ENCODE data around the gene FAM222A. TPM values are rescaled to one million over a fixed set of nuclear protein-coding genes. Genes with fewer than 3 reads are reported as not detected.
A peak's percentile ranks its signal among the peaks of the same experiment; 100 is the strongest.

The FAM222A gene
- total RNA-seq, 1 experiment from 2014 or later: 1.6 TPM

DNA sequence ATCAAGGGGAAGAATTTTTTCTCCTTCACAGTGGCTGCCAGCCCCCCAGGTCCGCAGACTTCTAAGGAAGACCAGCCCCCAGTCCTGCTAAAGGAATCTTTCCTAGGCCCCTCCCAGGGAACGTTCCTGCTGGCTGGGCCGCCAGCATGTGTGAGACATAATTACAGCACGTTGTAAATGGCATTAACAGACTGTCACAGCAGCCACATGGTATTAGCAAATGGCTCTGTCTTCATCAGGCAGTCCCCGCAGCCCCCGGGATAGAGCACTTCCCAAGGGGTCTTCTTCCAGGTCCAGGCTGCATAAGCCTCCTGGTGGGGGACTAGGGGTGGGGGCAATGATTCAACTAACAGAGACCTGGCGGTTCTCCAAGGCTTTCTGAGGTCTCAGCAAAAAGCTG, 34.9 kb upstream of the FAM222A start:
- no peak for DNase-seq (ENCODE audit: low spot score)
- ChIA-PET POLR2A (interaction anchor here (0.6 kb wide), 1 partner anchor 12 kb away, joined by 8 read pairs; no protein-coding TSS in a partner anchor), CTCF (interaction anchor here (1.1 to 1.6 kb wide), 2 partner anchors 40 to 166 kb away, joined by 4 to 6 read pairs; no protein-coding TSS in a partner anchor)
- H3K4me3 Mint-ChIP-seq: no peak overlapping the region
- H3K27ac Mint-ChIP-seq: no peak overlapping the region
- H3K9me3 Mint-ChIP-seq: no peaks in the 10 kb centered on the region
- TF ChIP-seq, protein P1, sequence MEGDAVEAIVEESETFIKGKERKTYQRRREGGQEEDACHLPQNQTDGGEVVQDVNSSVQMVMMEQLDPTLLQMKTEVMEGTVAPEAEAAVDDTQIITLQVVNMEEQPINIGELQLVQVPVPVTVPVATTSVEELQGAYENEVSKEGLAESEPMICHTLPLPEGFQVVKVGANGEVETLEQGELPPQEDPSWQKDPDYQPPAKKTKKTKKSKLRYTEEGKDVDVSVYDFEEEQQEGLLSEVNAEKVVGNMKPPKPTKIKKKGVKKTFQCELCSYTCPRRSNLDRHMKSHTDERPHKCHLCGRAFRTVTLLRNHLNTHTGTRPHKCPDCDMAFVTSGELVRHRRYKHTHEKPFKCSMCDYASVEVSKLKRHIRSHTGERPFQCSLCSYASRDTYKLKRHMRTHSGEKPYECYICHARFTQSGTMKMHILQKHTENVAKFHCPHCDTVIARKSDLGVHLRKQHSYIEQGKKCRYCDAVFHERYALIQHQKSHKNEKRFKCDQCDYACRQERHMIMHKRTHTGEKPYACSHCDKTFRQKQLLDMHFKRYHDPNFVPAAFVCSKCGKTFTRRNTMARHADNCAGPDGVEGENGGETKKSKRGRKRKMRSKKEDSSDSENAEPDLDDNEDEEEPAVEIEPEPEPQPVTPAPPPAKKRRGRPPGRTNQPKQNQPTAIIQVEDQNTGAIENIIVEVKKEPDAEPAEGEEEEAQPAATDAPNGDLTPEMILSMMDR (IDR thresholded peaks at IDR 0.05): no peak
- no peak for ATAC-seq
- peaks cover 58% of the 10 kb centered on the region for H3K27me3 Mint-ChIP-seq (ENCODE audit: low read depth)
- H3K4me1 Mint-ChIP-seq: peaks cover 9% of the 10 kb centered on the region
- H3K36me3 Mint-ChIP-seq: no peaks in the 10 kb centered on the region

DNA sequence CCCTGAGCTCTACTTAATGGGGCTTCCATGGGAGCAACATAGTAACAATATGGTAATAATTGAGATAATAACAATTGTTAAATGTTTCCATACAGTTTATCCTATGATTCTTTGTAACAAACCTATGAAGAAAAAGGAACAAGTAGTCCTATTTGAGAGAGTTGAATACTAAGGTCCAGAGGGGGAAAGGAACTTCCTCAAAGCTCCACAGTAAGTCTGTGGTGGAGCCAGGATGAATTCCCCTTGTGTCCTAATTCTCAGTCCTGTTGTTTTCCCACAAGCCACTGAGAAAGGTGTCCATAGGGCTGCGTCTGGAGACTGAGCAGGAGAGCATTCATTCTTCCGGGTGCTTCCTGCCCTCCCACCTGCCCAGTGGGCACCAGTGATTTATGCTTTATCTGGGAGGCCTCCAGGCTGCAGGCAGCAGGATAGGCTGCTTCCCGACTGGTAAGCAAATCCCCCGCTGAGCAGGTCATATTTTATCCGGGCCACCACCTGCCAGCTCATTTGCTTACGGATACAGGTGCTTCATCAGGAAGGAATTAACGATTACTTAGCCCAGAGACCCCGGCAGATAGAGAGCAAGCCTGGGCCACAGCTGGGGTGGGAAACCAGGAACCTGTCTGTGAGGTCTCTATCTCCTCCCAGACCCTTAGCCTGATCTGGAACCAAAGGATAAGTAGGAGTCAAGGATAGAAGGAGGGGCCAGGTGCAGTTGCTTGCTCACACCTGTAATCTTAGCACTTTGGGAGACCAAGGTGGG, 33.9 kb upstream of the FAM222A start:
- DNase-seq (ENCODE audit: low spot score): peak; percentile 50
- Mint-ChIP-seq H3K27me3 (ENCODE audit: low read depth) (peaks cover 62% of the 10 kb centered on the region), H3K9me3 (no peaks in the 10 kb centered on the region), H3K27ac (no peak overlapping the region), H3K36me3 (no peaks in the 10 kb centered on the region), H3K4me3 (no peak overlapping the region), H3K4me1 (peaks cover 7% of the 10 kb centered on the region)
- POLR2A ChIA-PET: interaction anchor here (0.6 kb wide), 1 partner anchor 13 kb away, joined by 8 read pairs; no protein-coding TSS in a partner anchor
- CTCF ChIA-PET: interaction anchor here (0.6 to 1.6 kb wide), 4 partner anchors 25 to 165 kb away, joined by 3 to 6 read pairs (median 4); no protein-coding TSS in a partner anchor
- no peak for TF ChIP-seq NR1H2 (CRISPR knock-in tag; IDR thresholded peaks at IDR 0.05)
- TF ChIP-seq, protein P2, sequence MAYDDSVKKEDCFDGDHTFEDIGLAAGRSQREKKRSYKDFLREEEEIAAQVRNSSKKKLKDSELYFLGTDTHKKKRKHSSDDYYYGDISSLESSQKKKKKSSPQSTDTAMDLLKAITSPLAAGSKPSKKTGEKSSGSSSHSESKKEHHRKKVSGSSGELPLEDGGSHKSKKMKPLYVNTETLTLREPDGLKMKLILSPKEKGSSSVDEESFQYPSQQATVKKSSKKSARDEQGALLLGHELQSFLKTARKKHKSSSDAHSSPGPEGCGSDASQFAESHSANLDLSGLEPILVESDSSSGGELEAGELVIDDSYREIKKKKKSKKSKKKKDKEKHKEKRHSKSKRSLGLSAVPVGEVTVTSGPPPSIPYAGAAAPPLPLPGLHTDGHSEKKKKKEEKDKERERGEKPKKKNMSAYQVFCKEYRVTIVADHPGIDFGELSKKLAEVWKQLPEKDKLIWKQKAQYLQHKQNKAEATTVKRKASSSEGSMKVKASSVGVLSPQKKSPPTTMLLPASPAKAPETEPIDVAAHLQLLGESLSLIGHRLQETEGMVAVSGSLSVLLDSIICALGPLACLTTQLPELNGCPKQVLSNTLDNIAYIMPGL (CRISPR knock-in tag; IDR thresholded peaks at IDR 0.05): no peak
- no peak for TF ChIP-seq CREB1 (CRISPR knock-in tag; IDR thresholded peaks at IDR 0.05)
- no peak for TF ChIP-seq SMAD3 (CRISPR knock-in tag; IDR thresholded peaks at IDR 0.05; ENCODE audit: borderline replicate concordance)
- TF ChIP-seq, protein P3, sequence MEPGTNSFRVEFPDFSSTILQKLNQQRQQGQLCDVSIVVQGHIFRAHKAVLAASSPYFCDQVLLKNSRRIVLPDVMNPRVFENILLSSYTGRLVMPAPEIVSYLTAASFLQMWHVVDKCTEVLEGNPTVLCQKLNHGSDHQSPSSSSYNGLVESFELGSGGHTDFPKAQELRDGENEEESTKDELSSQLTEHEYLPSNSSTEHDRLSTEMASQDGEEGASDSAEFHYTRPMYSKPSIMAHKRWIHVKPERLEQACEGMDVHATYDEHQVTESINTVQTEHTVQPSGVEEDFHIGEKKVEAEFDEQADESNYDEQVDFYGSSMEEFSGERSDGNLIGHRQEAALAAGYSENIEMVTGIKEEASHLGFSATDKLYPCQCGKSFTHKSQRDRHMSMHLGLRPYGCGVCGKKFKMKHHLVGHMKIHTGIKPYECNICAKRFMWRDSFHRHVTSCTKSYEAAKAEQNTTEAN (CRISPR knock-in tag; IDR thresholded peaks at IDR 0.05): no peak
- TF ChIP-seq FOXK1 (CRISPR knock-in tag; IDR thresholded peaks at IDR 0.05): no peak
- TF ChIP-seq, protein P4, sequence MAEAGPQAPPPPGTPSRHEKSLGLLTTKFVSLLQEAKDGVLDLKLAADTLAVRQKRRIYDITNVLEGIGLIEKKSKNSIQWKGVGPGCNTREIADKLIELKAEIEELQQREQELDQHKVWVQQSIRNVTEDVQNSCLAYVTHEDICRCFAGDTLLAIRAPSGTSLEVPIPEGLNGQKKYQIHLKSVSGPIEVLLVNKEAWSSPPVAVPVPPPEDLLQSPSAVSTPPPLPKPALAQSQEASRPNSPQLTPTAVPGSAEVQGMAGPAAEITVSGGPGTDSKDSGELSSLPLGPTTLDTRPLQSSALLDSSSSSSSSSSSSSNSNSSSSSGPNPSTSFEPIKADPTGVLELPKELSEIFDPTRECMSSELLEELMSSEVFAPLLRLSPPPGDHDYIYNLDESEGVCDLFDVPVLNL (CRISPR knock-in tag; IDR thresholded peaks at IDR 0.05; ENCODE audit: borderline replicate concordance, low read depth): no peak
- TF ChIP-seq, protein P5, sequence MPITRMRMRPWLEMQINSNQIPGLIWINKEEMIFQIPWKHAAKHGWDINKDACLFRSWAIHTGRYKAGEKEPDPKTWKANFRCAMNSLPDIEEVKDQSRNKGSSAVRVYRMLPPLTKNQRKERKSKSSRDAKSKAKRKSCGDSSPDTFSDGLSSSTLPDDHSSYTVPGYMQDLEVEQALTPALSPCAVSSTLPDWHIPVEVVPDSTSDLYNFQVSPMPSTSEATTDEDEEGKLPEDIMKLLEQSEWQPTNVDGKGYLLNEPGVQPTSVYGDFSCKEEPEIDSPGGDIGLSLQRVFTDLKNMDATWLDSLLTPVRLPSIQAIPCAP (CRISPR knock-in tag; IDR thresholded peaks at IDR 0.05): no peak
- no peak for TF ChIP-seq EMX1 (CRISPR knock-in tag; IDR thresholded peaks at IDR 0.05)
- no peak for TF ChIP-seq SP1 (CRISPR knock-in tag; conservative IDR thresholded peaks at IDR 0.05)
- no peak for TF ChIP-seq KAT7 (CRISPR knock-in tag; IDR thresholded peaks at IDR 0.05; ENCODE audit: borderline replicate concordance)
- no peak for TF ChIP-seq CREM (CRISPR knock-in tag; IDR thresholded peaks at IDR 0.05)
- TF ChIP-seq GRHL2 (CRISPR knock-in tag; IDR thresholded peaks at IDR 0.05; ENCODE audit: insufficient replicate concordance, severe bottlenecking): no peak
- TF ChIP-seq, protein P6, sequence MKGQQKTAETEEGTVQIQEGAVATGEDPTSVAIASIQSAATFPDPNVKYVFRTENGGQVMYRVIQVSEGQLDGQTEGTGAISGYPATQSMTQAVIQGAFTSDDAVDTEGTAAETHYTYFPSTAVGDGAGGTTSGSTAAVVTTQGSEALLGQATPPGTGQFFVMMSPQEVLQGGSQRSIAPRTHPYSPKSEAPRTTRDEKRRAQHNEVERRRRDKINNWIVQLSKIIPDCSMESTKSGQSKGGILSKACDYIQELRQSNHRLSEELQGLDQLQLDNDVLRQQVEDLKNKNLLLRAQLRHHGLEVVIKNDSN (CRISPR knock-in tag; IDR thresholded peaks at IDR 0.05): no peak
- no peak for TF ChIP-seq MYBL2 (CRISPR knock-in tag; IDR thresholded peaks at IDR 0.05)
- no peak for TF ChIP-seq MXD4 (CRISPR knock-in tag; IDR thresholded peaks at IDR 0.05; ENCODE audit: borderline replicate concordance)
- peak; percentile 66 for ATAC-seq

All from WTC11 (cell line).